Vagina (tissue), 2 donors: ENCODE data around the gene ST6GALNAC5. TPM values are rescaled to one million over a fixed set of nuclear protein-coding genes. Genes with fewer than 3 reads are reported as not detected.

Source experiments
- DNase-seq, 2 donors: peaks; one replicate each; pipeline ENCODE4 v3.0.0-alpha.2; 2017; ENCODE audit errors: extremely low spot score in 2 of 2
- H3K27ac ChIP-seq: fragments of 200-600 bp; sonication (generic); one replicate; pipeline ENCODE4 v1.5.1; 2019
- H3K27me3 ChIP-seq: fragments of 200-600 bp; sonication (generic); one replicate; pipeline ENCODE4 v1.5.1; 2019
- H3K36me3 ChIP-seq, 2 donors: fragments of 200-600 bp; sonication (generic); one replicate each; pipeline ENCODE4 v1.5.1; 2017 to 2019
- H3K4me1 ChIP-seq: fragments of 200-600 bp; sonication (generic); one replicate; pipeline ENCODE4 v1.5.1; 2019
- H3K4me3 ChIP-seq, 2 donors: fragments of 200-600 bp; sonication (generic); 1 replicate in 1 of 2; 2 replicates in 1 of 2; pipeline ENCODE4 v1.5.1; 2016 to 2019
- H3K9me3 ChIP-seq: fragments of 200-600 bp; sonication (generic); one replicate; pipeline ENCODE4 v1.5.1; 2019
- CTCF ChIP-seq, 3 experiments: fragments of 450-650 bp in 2 of 3; fragments of 200-600 bp in 1 of 3; sonication (generic) in 1 of 3; IDR thresholded peaks; one replicate each; pipeline ENCODE4 v1.5.1; 2017 to 2019; ENCODE audit warnings: antibody characterized with exemption in 3 of 3, mild to moderate bottlenecking in 2 of 3, moderate library complexity in 2 of 3
- POLR2A ChIP-seq, 2 donors: fragments of 450-650 bp; IDR thresholded peaks; one replicate each; pipeline ENCODE4 v1.6.1; 2017; ENCODE audit warnings: antibody characterized with exemption in 2 of 2, mild to moderate bottlenecking in 2 of 2, moderate library complexity in 2 of 2
- POLR2AphosphoS5 ChIP-seq, 2 donors: sonication (generic); formaldehyde crosslinking; IDR thresholded peaks; one replicate each; pipeline ENCODE4 v1.9.0; 2017; ENCODE audit warnings: antibody characterized with exemption in 2 of 2, mild to moderate bottlenecking in 2 of 2, low read depth in 1 of 2; ENCODE audit not compliant: insufficient read depth in 1 of 2
- intact Hi-C: fragments of 100-400 bp; cut with DNase I; formaldehyde crosslinking; loops from one replicate; pipeline ENCODE4 v1.15.1; 2023
- total RNA-seq: library from RNA; depleted of rRNA; stranded (reverse); fragments of >200 nt; gene quantifications from one replicate; pipeline ENCODE4 v1.2.3, GENCODE V29; 2016

ST6GALNAC5 gene
- total RNA-seq, 1 donor from 2014 or later, result 9.6 TPM

- H3K9me3 ChIP-seq, result no peaks in the 10 kb centered on the region
- no peaks in the 10 kb centered on the region for H3K4me1 ChIP-seq
- H3K4me3 ChIP-seq, result no peak overlapping the region
- DNase-seq, result no peak
- no peaks in the 10 kb centered on the region for H3K27me3 ChIP-seq
- TF ChIP-seq POLR2A (IDR thresholded peaks at IDR 0.05) (no peak), CTCF (IDR thresholded peaks at IDR 0.05) (no peak), POLR2AphosphoS5 (IDR thresholded peaks at IDR 0.05; ENCODE audit: insufficient read depth in 1 of 2, low read depth in 1 of 2) (no peak)
- H3K27ac ChIP-seq, result no peak overlapping the region
- no peaks in the 10 kb centered on the region for H3K36me3 ChIP-seq
- intact Hi-C loops, result no loop called here
Measured at GRCh38 chr1:76881762-76882161, 14.5 kb downstream of the ST6GALNAC5 start.

- no peak overlapping the region for H3K27ac ChIP-seq
- TF ChIP-seq POLR2A (IDR thresholded peaks at IDR 0.05) (no peak), CTCF (IDR thresholded peaks at IDR 0.05) (no peak), POLR2AphosphoS5 (IDR thresholded peaks at IDR 0.05; ENCODE audit: insufficient read depth in 1 of 2, low read depth in 1 of 2) (no peak)
- no peak overlapping the region for H3K4me3 ChIP-seq
- H3K9me3 ChIP-seq, result no peaks in the 10 kb centered on the region
- DNase-seq, result no peak
- no peaks in the 10 kb centered on the region for H3K36me3 ChIP-seq
- intact Hi-C loops, result no loop called here
- H3K27me3 ChIP-seq, result no peaks in the 10 kb centered on the region
- no peaks in the 10 kb centered on the region for H3K4me1 ChIP-seq
Measured at GRCh38 chr1:76891931-76892622, 24.8 kb downstream of the ST6GALNAC5 start.

- H3K4me3 ChIP-seq, result no peak overlapping the region
- no peaks in the 10 kb centered on the region for H3K4me1 ChIP-seq
- no peak overlapping the region for H3K27ac ChIP-seq
- H3K36me3 ChIP-seq, result no peaks in the 10 kb centered on the region
- TF ChIP-seq POLR2A (IDR thresholded peaks at IDR 0.05) (no peak), CTCF (IDR thresholded peaks at IDR 0.05) (no peak), POLR2AphosphoS5 (IDR thresholded peaks at IDR 0.05; ENCODE audit: insufficient read depth in 1 of 2, low read depth in 1 of 2) (no peak)
- H3K9me3 ChIP-seq, result no peaks in the 10 kb centered on the region
- H3K27me3 ChIP-seq, result no peaks in the 10 kb centered on the region
- intact Hi-C loops, result no loop called here
- no peak for DNase-seq
Measured at GRCh38 chr1:76892675-76893074, 25.4 kb downstream of the ST6GALNAC5 start.

- H3K27me3 ChIP-seq, result no peaks in the 10 kb centered on the region
- DNase-seq, result no peak
- TF ChIP-seq POLR2A (IDR thresholded peaks at IDR 0.05) (no peak), CTCF (IDR thresholded peaks at IDR 0.05) (peak in 1 of 3 experiments; percentile 7)
- no peaks in the 10 kb centered on the region for H3K9me3 ChIP-seq
- intact Hi-C loops, result no loop called here
- H3K4me1 ChIP-seq, result no peaks in the 10 kb centered on the region
- no peak overlapping the region for H3K4me3 ChIP-seq
- no peaks in the 10 kb centered on the region for H3K36me3 ChIP-seq
- H3K27ac ChIP-seq, result no peak overlapping the region
Measured at GRCh38 chr1:76901158-76901767, 34.0 kb downstream of the ST6GALNAC5 start.

- intact Hi-C loops, result no loop called here
- H3K27ac ChIP-seq, result no peak overlapping the region
- DNase-seq, result no peak
Measured at GRCh38 chr1:76905876-76906595, 38.8 kb downstream of the ST6GALNAC5 start.

More at GRCh38 chr1:76905876-76906595, 38.8 kb downstream of the ST6GALNAC5 start:
- Histone ChIP-seq H3K36me3 (no peaks in the 10 kb centered on the region), H3K4me1 (no peaks in the 10 kb centered on the region), H3K27me3 (no peaks in the 10 kb centered on the region), H3K4me3 (no peak overlapping the region), H3K9me3 (no peaks in the 10 kb centered on the region)
- TF ChIP-seq POLR2A (IDR thresholded peaks at IDR 0.05) (no peak), CTCF (IDR thresholded peaks at IDR 0.05) (no peak), POLR2AphosphoS5 (IDR thresholded peaks at IDR 0.05; ENCODE audit: insufficient read depth in 1 of 2, low read depth in 1 of 2) (no peak)
